HL-60 (cell line): ENCODE results near the gene CKMT1A.
"Not testable (repeated sequence)": the region's sequence is repeated elsewhere in the genome, so short reads cannot be mapped to it uniquely, and the experiment has no call there.

ENCODE experiments used
- DNase-seq, 2 experiments: peaks; one replicate each; pipeline ENCODE4 v3.0.0-alpha.2; 2010 to 2020; ENCODE audit warnings: low read depth in 1 of 2, low spot score in 1 of 2
- H3K27ac ChIP-seq: fragments of 250-450 bp; sonication (Bioruptor Pico); replicated peaks from 2 replicates; pipeline ENCODE4 v1.5.1; 2020; ENCODE audit warnings: mild to moderate bottlenecking, moderate library complexity
- H3K27me3 ChIP-seq: fragments of 250-450 bp; sonication (Bioruptor Pico); 2 replicates; pipeline ENCODE4 v1.5.1; 2021; ENCODE audit warnings: mild to moderate bottlenecking, moderate library complexity; ENCODE audit not compliant: insufficient read depth, poor library complexity, severe bottlenecking
- H3K4me3 ChIP-seq: replicated peaks from 2 replicates; pipeline ENCODE4 v1.5.1; 2011; ENCODE audit warnings: mild to moderate bottlenecking, control low read depth, low read length; ENCODE audit not compliant: insufficient read depth
- CTCF ChIP-seq: IDR thresholded peaks from one replicate; pipeline ENCODE4 v1.5.1; 2011; ENCODE audit warnings: low read length, control low read depth, inconsistent platforms; ENCODE audit not compliant: insufficient read depth
- GABPA ChIP-seq: IDR thresholded peaks from 2 replicates; pipeline ENCODE4 v1.6.1; 2012; ENCODE audit warnings: low read depth
- POLR2AphosphoS5 ChIP-seq: IDR thresholded peaks from 2 replicates; pipeline ENCODE4 v1.6.1; 2012; ENCODE audit warnings: low read depth
- REST ChIP-seq: IDR thresholded peaks from 2 replicates; pipeline ENCODE4 v1.6.1; 2012; ENCODE audit warnings: low read depth; ENCODE audit not compliant: insufficient replicate concordance
- SPI1 ChIP-seq: IDR thresholded peaks from 2 replicates; pipeline ENCODE4 v1.6.1; 2012; ENCODE audit warnings: low read depth, mild to moderate bottlenecking, borderline replicate concordance

Gene CKMT1A

GRCh38 chr15:43702174-43702573 is 8.5 kb downstream of the CKMT1A start:
- TF ChIP-seq SPI1 (no peak), CTCF (no peak), REST (no peak), GABPA (no peak), POLR2AphosphoS5 (no peak)
- DNase-seq, result no peak
- no peak overlapping the region for H3K4me3 ChIP-seq
- no peaks in the 10 kb centered on the region for H3K27me3 ChIP-seq
- no peak overlapping the region for H3K27ac ChIP-seq

- DNase-seq, result no peak
- Histone ChIP-seq H3K27ac (no peak overlapping the region), H3K27me3 (no peaks in the 10 kb centered on the region), H3K4me3 (no peak overlapping the region)
- TF ChIP-seq CTCF (no peak), SPI1 (no peak), REST (no peak), GABPA (no peak), POLR2AphosphoS5 (no peak)
Measured at GRCh38 chr15:43702701-43703424, 9.2 kb downstream of the CKMT1A start.

- not testable (repeated sequence) for H3K4me3 ChIP-seq, H3K27ac ChIP-seq, DNase-seq, H3K27me3 ChIP-seq
Measured at GRCh38 chr15:43710431-43711131, 16.9 kb downstream of the CKMT1A start.

- no peak for DNase-seq
- no peaks in the 10 kb centered on the region for H3K27me3 ChIP-seq
- no peak overlapping the region for H3K4me3 ChIP-seq
- no peak for TF ChIP-seq POLR2AphosphoS5
- no peak for TF ChIP-seq CTCF
- no peak for TF ChIP-seq GABPA
- no peak for TF ChIP-seq REST
- no peak for TF ChIP-seq SPI1
- no peak overlapping the region for H3K27ac ChIP-seq
Measured at GRCh38 chr15:43723151-43723550, 29.5 kb downstream of the CKMT1A start.

GRCh38 chr15:43726306-43726705 is 32.6 kb downstream of the CKMT1A start:
- DNase-seq, H3K4me3 ChIP-seq, H3K27ac ChIP-seq, H3K27me3 ChIP-seq: not testable (repeated sequence)
